Measurements from ENCODE around the gene FRYL.
"Not testable (repeated sequence)": the region's sequence is repeated elsewhere in the genome, so short reads cannot be mapped to it uniquely, and the experiment has no call there.

The FRYL gene

GRCh38 chr4:48490680-48491513, 289.2 kb downstream of the FRYL start:
- DNase-seq (ENCODE audit: low read depth in 2 of 2) = no peak

DNA sequence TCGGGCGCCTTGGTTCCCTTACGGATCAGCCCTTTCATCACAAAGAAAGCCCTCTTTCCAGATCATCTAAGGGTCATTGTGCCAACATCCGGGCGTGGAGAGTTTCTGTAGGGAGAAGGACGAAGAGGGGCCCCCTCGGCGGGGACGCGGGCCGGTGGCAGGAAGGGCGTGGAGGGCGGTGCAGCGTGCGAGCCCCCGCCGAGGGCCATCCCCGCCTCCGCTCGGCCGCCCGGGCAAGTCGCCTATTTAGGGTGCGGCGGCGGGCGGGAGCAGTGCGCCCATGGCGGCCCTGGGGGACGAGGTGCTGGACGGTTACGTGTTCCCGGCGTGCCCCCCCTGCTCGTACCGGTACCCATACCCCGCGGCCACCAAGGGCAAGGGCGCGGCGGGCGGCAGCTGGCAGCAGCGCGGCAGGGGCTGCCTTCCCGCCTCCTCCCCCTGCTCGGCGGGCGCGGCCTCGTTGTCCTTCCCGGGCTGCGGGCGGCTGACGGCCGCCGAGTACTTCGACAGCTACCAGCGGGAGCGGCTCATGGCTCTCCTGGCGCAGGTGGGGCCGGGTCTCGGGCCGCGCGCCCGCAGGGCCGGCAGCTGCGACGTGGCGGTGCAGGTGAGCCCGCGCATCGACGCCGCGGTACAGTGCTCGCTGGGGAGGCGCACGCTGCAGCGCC, 289.9 kb downstream of the FRYL start, which contains the start of gene ZAR1:
Gene ZAR1, plus strand, starts transcription at position 241 of the 668 bp plus-strand sequence. Its CDS starts 40 bp downstream, at position 281.
- no peak for DNase-seq (ENCODE audit: low read depth in 2 of 2)

- no peak for DNase-seq (ENCODE audit: low read depth in 2 of 2)
Observed at GRCh38 chr4:48489683-48490011, 290.4 kb downstream of the FRYL start.

DNA sequence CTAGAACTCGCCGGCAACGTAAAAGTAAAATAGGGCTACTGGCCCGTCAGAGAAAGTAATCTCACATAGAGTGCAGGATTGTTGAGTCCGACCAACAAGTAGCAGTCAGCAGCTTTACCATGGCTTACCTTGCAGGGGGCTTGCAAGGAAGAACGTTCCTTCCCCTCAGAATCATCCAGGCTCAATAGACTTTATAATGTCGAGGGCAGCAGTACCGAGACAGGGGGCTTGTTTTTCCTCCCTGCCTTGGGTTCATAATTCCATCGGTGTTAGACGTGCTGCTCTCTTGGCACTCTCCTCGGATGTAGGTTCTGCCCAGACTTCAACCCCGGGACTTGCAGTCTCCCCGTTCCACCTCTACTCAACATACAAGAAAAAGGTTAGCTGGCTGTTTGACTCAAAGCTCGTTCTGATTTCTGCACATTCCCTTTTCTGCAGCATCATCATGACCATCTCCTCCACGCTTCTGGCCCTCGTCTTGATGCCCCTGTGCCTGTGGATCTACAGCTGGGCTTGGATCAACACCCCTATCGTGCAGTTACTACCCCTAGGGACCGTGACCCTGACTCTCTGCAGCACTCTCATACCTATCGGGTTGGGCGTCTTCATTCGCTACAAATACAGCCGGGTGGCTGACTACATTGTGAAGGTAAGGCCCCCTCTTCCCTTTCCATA, 295.4 kb downstream of the FRYL start:
- DNase-seq (ENCODE audit: low read depth in 2 of 2) = no peak

- DNase-seq (ENCODE audit: low read depth in 2 of 2) = no peak
Observed at GRCh38 chr4:48483777-48484493, 296.1 kb downstream of the FRYL start.

- DNase-seq (ENCODE audit: low read depth in 2 of 2) = no peak
Observed at GRCh38 chr4:48483006-48483776, 296.9 kb downstream of the FRYL start, which contains the start of gene SLC10A4. SLC10A4 (plus strand) TSS chr4:48483343; CDS start chr4:48483562, 219 bp downstream.

DNA sequence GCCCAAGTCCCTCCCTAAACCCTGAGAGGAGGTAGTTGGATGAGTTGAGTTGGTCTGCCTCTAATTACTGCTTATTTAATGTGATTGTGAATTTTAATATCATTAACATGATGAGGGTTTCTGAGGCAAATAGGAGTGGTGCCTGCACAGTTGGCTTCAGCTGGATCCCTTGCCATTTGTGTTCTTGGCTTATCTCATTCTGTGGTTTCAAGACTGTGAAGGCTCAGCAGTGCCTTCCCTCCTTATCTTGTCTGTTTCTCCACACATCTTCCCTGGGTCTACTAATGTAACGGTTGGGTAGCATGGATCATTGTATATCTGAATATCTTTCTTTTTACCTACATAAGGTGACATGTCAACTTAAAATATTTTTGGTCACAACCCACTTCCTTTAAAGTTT, 298.5 kb downstream of the FRYL start:
- no peak for DNase-seq (ENCODE audit: low read depth in 2 of 2)

DNA sequence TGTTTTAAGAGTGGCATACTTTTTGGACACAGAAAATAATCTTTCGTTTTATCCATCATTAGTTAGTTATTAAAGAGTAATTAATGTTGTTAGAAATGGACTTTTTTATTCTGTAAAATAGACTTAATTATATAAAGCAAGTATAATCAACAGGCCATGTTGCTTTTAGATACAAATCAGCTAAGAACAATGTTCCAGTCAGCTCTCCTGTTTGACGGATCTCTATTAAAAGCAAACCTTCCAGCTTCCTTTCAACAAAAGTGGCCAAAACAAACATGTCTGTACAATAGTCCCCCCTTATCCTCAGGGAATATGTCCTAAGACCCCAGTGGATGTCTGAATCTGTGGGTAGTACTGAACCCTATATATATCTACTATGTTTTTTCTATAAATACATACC, 301.8 kb downstream of the FRYL start:
- no peak for DNase-seq (ENCODE audit: low read depth in 2 of 2)

GRCh38 chr4:48475770-48476169, 304.3 kb downstream of the FRYL start:
- no peak for DNase-seq (ENCODE audit: low read depth in 2 of 2)

GRCh38 chr4:48472794-48473193, 307.3 kb downstream of the FRYL start:
- DNase-seq (ENCODE audit: low read depth in 2 of 2) = no peak

DNA sequence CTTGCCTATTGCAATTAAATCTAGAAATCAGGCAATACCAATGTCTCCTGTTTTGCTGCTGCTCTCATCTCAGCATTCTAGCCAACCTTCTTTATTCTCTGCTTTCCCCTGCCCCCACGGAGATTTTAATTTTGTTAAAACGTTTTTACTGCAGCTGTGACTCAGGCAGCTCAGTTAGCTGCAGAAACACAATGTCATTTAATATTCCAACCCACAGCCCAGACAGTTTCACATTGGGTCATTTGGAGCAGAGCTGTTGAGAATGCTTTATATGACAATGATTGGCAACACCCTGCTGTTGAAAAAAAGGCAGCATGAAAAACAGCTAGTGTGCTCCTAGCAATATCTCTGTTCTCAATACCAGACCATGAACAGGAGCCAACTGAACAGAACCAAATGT, 309.5 kb downstream of the FRYL start:
- DNase-seq (ENCODE audit: low read depth in 2 of 2) = no peak

DNA sequence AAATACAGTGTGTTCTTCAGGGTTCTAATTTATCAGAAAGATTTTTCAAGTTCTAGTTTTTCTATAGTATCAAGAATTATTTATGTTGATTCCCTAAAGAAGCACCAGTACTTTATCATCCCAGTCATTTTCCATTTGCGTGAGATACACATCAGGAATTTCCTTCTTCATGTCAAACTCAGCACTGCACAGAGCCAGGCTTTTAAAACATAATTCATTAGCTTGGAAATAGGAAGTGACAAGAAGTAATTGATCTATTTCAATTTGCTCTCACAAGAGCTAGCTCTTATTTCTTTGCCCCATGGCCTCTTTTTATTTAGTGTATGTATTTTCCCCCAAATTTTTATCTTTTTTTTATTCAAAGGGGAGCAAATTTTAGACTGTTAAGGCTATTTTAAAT, 309.9 kb downstream of the FRYL start:
- DNase-seq (ENCODE audit: low read depth in 2 of 2) = no peak

DNA sequence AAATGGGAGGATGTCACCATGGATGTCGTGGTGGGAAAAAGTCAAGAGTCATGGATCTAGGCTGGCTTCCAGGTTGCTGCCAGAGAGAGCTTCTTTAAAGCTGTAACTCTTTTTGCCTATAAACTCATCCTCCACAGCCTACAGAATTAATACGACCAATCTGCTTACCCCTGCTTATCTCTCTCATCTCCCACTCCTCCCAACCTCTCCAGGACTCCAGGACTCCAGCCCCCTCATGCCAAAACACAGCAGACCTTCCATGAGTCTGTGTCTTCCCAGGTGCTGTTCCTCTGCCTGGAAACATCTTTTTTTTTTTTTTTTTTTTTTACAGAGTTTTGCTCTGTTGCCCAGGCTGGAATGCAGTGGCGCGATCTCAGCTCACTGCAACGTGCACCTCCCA, 312.2 kb downstream of the FRYL start:
- no peak for DNase-seq (ENCODE audit: low read depth in 2 of 2)

- no peak for DNase-seq (ENCODE audit: low read depth in 2 of 2)
Observed at GRCh38 chr4:48467442-48467841, 312.6 kb downstream of the FRYL start.

- no peak for DNase-seq (ENCODE audit: low read depth in 2 of 2)
Observed at GRCh38 chr4:48462363-48462762, 317.7 kb downstream of the FRYL start.

DNA sequence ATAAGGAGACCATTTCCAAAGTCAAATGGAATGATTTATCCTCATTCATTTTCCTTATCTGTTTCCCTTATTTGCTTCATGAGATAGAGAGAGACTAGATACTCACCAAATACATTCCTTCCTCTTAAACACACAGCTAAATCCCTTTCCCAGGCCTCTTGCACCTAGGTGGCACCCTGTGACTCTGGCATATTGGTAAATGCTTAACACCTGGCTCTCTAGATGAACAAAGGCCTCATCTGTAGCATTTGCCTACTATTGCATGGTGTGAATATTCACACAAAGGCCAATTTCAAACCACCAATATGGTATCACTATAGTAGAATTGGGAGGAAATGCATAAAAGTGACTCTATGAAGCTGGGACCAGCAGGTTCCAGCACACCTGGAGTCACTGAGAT, 319.1 kb downstream of the FRYL start:
- no peak for DNase-seq (ENCODE audit: low read depth in 2 of 2)

GRCh38 chr4:48454591-48454990, 325.5 kb downstream of the FRYL start:
- DNase-seq (ENCODE audit: low read depth in 2 of 2) = no peak

GRCh38 chr4:48451656-48452055, 328.4 kb downstream of the FRYL start:
- not testable (repeated sequence) for DNase-seq (ENCODE audit: low read depth in 2 of 2)

DNA sequence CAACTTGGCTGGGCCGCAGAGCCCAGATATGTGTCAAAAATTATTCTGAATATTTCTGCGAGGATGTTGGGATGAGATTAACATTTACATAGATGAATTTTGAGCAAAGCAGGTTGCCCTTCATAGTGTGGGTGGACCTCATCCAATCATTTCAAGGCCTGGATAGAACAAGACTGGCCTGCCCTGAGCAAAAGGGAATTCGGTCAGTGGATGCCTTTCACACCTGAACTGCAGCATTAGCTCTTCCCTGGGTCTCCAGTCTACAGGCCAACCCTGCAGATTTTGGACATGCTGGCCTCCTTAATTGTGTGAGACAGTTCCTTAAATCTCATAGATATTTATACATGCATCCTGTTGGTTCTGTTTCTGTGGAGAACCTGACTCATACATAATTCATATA, 329.3 kb downstream of the FRYL start:
- no peak for DNase-seq (ENCODE audit: low read depth in 2 of 2)

- DNase-seq (ENCODE audit: low read depth in 2 of 2) = no peak
Observed at GRCh38 chr4:48449151-48449550, 330.9 kb downstream of the FRYL start.
